Testis (tissue), 3 donors: Measurements from ENCODE around the gene BHMT. TPM values are rescaled to one million over a fixed set of nuclear protein-coding genes. Genes with fewer than 3 reads are reported as not detected.

Source experiments
- DNase-seq: peaks from one replicate; pipeline ENCODE4 v3.0.0-alpha.2; 2019
- H3K27ac ChIP-seq, 2 donors: fragments of 200-600 bp; sonication (generic); one replicate each; pipeline ENCODE4 v1.5.1; 2019
- H3K27me3 ChIP-seq: fragments of 200-600 bp; sonication (generic); one replicate; pipeline ENCODE4 v1.5.1; 2019
- H3K36me3 ChIP-seq: fragments of 200-600 bp; sonication (generic); one replicate; pipeline ENCODE4 v1.5.1; 2017; ENCODE audit warnings: low read depth; ENCODE audit errors: missing control alignments
- H3K4me1 ChIP-seq: fragments of 200-600 bp; sonication (generic); one replicate; pipeline ENCODE4 v1.5.1; 2019
- H3K4me3 ChIP-seq, 2 donors: fragments of 200-600 bp; sonication (generic); one replicate each; pipeline ENCODE4 v1.5.1; 2017 to 2019
- H3K9me3 ChIP-seq: fragments of 200-600 bp; sonication (generic); one replicate; pipeline ENCODE4 v1.5.1; 2017
- POLR2A ChIP-seq: fragments of 450-650 bp; IDR thresholded peaks from one replicate; pipeline ENCODE4 v1.6.1; 2017; ENCODE audit warnings: antibody characterized with exemption, mild to moderate bottlenecking, moderate library complexity
- WGBS, 2 donors: methylation state at CpG; one replicate each; pipeline ENCODE4 v1.1.5; 2018; 5-methylcytosine and 5-hydroxymethylcytosine counted together
- intact Hi-C: fragments of 100-400 bp; cut with DNase I; formaldehyde crosslinking; loops from one replicate; pipeline ENCODE4 v1.15.1; 2023; ENCODE audit warnings: low total_unique reads
- polyA plus RNA-seq: library from polyadenylated mRNA; stranded (reverse); fragments of 350-450 nt; fragmentation: Illumina TruSeq; extraction: RNeasy Lipid Tissue Mini Kit (QIAGEN cat#74804); gene quantifications from one replicate; pipeline ENCODE4 v1.2.3, GENCODE V29; 2014; ENCODE audit warnings: low read depth, low replicate concordance; ENCODE audit not compliant: insufficient read depth
- total RNA-seq, 2 donors: library from RNA; depleted of rRNA; stranded (reverse); fragments of >200 nt; gene quantifications; one replicate each; pipeline ENCODE4 v1.2.3, GENCODE V29; 2016
- TF ChIP-seq, protein P1 (sequence below), 3 experiments: fragments of 450-650 bp in 2 of 3; fragments of 200-600 bp in 1 of 3; sonication (generic) in 1 of 3; IDR thresholded peaks; one replicate each; pipeline ENCODE4 v1.5.1; 2016 to 2019; ENCODE audit warnings: antibody characterized with exemption in 3 of 3, mild to moderate bottlenecking in 2 of 3, moderate library complexity in 1 of 3

Gene BHMT
- total and polyA plus RNA-seq, 3 donors from 2014 or later = 0.25 to 1.3 TPM; not detected in 1

DNA sequence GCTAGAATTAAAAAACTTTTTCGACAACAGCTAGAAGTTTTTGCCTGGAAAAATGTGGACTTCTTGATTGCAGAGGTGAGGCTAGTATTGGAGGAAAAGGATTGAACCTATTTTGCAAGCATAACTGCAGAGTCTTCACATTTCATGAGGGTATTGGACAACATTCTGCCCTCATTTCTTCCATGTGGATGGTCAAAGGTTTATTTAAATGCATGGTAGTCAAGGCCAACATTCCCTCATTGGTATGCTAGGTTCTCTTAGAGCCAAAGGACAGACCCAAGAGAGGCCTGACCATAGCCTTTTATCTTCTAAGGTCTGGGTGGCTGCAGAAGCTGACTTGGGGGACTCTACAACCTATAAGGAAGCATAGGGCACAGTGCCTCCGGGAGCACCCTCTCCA, 30.8 kb upstream of the BHMT start:
- TF ChIP-seq POLR2A = no peak
- TF ChIP-seq, protein P1, sequence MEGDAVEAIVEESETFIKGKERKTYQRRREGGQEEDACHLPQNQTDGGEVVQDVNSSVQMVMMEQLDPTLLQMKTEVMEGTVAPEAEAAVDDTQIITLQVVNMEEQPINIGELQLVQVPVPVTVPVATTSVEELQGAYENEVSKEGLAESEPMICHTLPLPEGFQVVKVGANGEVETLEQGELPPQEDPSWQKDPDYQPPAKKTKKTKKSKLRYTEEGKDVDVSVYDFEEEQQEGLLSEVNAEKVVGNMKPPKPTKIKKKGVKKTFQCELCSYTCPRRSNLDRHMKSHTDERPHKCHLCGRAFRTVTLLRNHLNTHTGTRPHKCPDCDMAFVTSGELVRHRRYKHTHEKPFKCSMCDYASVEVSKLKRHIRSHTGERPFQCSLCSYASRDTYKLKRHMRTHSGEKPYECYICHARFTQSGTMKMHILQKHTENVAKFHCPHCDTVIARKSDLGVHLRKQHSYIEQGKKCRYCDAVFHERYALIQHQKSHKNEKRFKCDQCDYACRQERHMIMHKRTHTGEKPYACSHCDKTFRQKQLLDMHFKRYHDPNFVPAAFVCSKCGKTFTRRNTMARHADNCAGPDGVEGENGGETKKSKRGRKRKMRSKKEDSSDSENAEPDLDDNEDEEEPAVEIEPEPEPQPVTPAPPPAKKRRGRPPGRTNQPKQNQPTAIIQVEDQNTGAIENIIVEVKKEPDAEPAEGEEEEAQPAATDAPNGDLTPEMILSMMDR (IDR thresholded peaks at IDR 0.05) = no peak
- no peaks in the 10 kb centered on the region for H3K4me1 ChIP-seq
- H3K36me3 ChIP-seq = no peaks in the 10 kb centered on the region
- H3K4me3 ChIP-seq = no peak overlapping the region
- intact Hi-C loops = no loop called here
- H3K9me3 ChIP-seq = no peaks in the 10 kb centered on the region
- H3K27ac ChIP-seq = no peak overlapping the region
- DNase-seq = no peak
- H3K27me3 ChIP-seq = no peaks in the 10 kb centered on the region
- WGBS, 2 donors = 67 to 92% methylated on average over 1 to 2 of the region's 2 CpGs

- Histone ChIP-seq H3K4me1 (no peaks in the 10 kb centered on the region), H3K27me3 (no peaks in the 10 kb centered on the region), H3K4me3 (no peak overlapping the region), H3K27ac (no peak overlapping the region), H3K9me3 (no peaks in the 10 kb centered on the region), H3K36me3 (no peaks in the 10 kb centered on the region)
- intact Hi-C loops = no loop called here
- DNase-seq = no peak
- WGBS, 2 donors = 95 to 98% methylated on average over 5 of the region's 5 CpGs
- TF ChIP-seq, protein P1 (IDR thresholded peaks at IDR 0.05) = no peak
- TF ChIP-seq POLR2A = no peak
Measured at GRCh38 chr5:79081779-79082178, 29.8 kb upstream of the BHMT start.

DNA sequence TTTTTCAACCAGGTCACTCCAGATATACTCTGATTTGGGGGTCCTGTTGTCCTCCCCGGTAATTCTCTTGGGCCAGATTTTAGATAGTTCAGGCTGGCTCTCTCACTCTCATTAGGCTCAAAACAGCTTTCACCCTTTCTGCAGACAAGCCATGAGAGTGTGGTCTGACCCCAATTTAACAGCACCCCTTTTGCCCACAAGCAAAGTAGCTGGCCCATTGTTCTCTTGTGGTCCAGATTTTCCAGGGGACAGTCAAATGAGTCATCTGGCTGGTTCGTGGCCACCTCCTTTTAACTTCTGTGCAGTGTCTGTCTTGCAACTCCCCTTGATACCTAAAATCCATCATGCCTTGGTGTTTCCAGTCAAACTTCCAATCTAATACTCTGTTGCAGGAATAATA, 25.5 kb upstream of the BHMT start:
- TF ChIP-seq, protein P1 (IDR thresholded peaks at IDR 0.05) = no peak
- TF ChIP-seq POLR2A = no peak
- Histone ChIP-seq H3K9me3 (no peaks in the 10 kb centered on the region), H3K27me3 (no peaks in the 10 kb centered on the region), H3K36me3 (no peaks in the 10 kb centered on the region), H3K4me1 (no peaks in the 10 kb centered on the region), H3K4me3 (no peak overlapping the region), H3K27ac (no peak overlapping the region)
- 89 to 90% methylated on average over 2 of the region's 2 CpGs for WGBS, 2 donors
- no peak for DNase-seq
- intact Hi-C loops = no loop called here

DNA sequence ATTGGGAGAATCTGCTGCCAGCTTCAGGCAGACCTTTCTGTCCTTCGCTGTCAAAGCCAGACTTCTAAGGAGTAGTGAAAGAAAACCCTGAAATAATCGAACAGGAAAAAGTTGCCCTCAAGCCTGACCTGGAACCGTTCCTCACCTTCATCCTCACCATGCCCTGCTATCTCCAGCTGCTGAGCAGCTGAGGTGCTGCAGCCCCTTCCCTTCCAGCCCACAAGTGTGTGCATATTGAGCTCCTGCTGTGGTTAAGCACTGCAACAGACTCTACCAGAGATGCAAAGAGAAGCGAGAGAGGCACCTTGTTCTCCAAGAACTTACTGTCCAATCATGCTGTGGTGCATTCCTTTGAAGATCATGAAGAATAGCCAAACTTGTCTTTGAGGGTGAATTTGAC, 23.1 kb upstream of the BHMT start:
- intact Hi-C loops = no loop called here
- no peak for TF ChIP-seq POLR2A
- TF ChIP-seq, protein P1 (IDR thresholded peaks at IDR 0.05) = no peak
- H3K4me3 ChIP-seq = no peak overlapping the region
- H3K9me3 ChIP-seq = no peaks in the 10 kb centered on the region
- 82 to 84% methylated on average over 4 of the region's 4 CpGs for WGBS, 2 donors
- no peaks in the 10 kb centered on the region for H3K4me1 ChIP-seq
- no peaks in the 10 kb centered on the region for H3K27me3 ChIP-seq
- no peak for DNase-seq
- no peak overlapping the region for H3K27ac ChIP-seq
- H3K36me3 ChIP-seq = no peaks in the 10 kb centered on the region

- no peaks in the 10 kb centered on the region for H3K27me3 ChIP-seq
- H3K4me1 ChIP-seq = no peaks in the 10 kb centered on the region
- H3K36me3 ChIP-seq = no peaks in the 10 kb centered on the region
- H3K4me3 ChIP-seq = no peak overlapping the region
- no peaks in the 10 kb centered on the region for H3K9me3 ChIP-seq
- no peak for DNase-seq
- intact Hi-C loops = no loop called here
- 54 to 78% methylated on average over 3 of the region's 3 CpGs for WGBS, 2 donors
- H3K27ac ChIP-seq = no peak overlapping the region
- TF ChIP-seq POLR2A = no peak
Measured at GRCh38 chr5:79091064-79091463, 20.5 kb upstream of the BHMT start.
